Lung (tissue), 12 donors: ENCODE data around the gene MAP3K4. TPM values are rescaled to one million over a fixed set of nuclear protein-coding genes. Genes with fewer than 3 reads are reported as not detected.

Source experiments
- ATAC-seq: fragments of 200-7000 bp; cut with Tn5 transposase; one replicate; pipeline ENCODE4 v1.9.1; 2020; ENCODE audit warnings: moderate number of reproducible peaks; ENCODE audit not compliant: insufficient read depth, low FRiP score
- DNase-seq, 3 donors: peaks; one replicate each; pipeline ENCODE4 v3.0.0-alpha.2; 2013 to 2017
- H3K27ac ChIP-seq, 2 donors: one replicate each; pipeline ENCODE4 v1.5.1; 2013; ENCODE audit warnings: mild to moderate bottlenecking in 2 of 2, moderate library complexity in 2 of 2, control low read depth in 1 of 2, inconsistent platforms in 1 of 2, low read depth in 1 of 2, low read length in 1 of 2
- H3K27me3 ChIP-seq, 3 donors: one replicate each; pipeline ENCODE4 v1.5.1; 2013; ENCODE audit warnings: low read length in 2 of 3; ENCODE audit not compliant: control insufficient read depth in 3 of 3, insufficient read depth in 3 of 3
- H3K36me3 ChIP-seq, 4 donors: one replicate each; pipeline ENCODE4 v1.5.1; 2013; ENCODE audit warnings: low read length in 4 of 4, mild to moderate bottlenecking in 1 of 4, moderate library complexity in 1 of 4; ENCODE audit not compliant: control insufficient read depth in 4 of 4, insufficient read depth in 4 of 4
- H3K4me1 ChIP-seq, 5 donors: one replicate each; pipeline ENCODE4 v1.5.1; 2013; ENCODE audit warnings: low read length in 5 of 5, mild to moderate bottlenecking in 2 of 5, moderate library complexity in 1 of 5; ENCODE audit not compliant: control insufficient read depth in 5 of 5, insufficient read depth in 5 of 5
- H3K4me3 ChIP-seq: one replicate; pipeline ENCODE4 v1.5.1; 2013; ENCODE audit warnings: mild to moderate bottlenecking, control low read depth, moderate library complexity
- H3K9ac ChIP-seq, 2 donors: one replicate each; pipeline ENCODE4 v1.5.1; 2013; ENCODE audit warnings: low read length in 2 of 2, control low read depth in 1 of 2; ENCODE audit not compliant: insufficient read depth in 1 of 2
- H3K9me3 ChIP-seq, 4 donors: one replicate each; pipeline ENCODE4 v1.5.1; 2013; ENCODE audit warnings: low read length in 3 of 4, mild to moderate bottlenecking in 1 of 4, moderate library complexity in 1 of 4; ENCODE audit not compliant: control insufficient read depth in 4 of 4, insufficient read depth in 3 of 4
- WGBS, 2 donors: extraction: QIAGEN DNeasy Blood & Tissue Kit; methylation state at CpG; one replicate each; pipeline ENCODE4 v1.1.7; 2013; 5-methylcytosine and 5-hydroxymethylcytosine counted together
- polyA plus RNA-seq, 2 donors: library from polyadenylated mRNA; stranded (reverse); fragments of 200-250 nt; gene quantifications; one replicate each; pipeline ENCODE4 v1.2.1, GENCODE V29; 2013
- total RNA-seq, 2 donors: library from RNA; depleted of rRNA in 1 of 2; stranded (reverse); fragments of >200 nt in 1 of 2; gene quantifications; one replicate each; pipeline ENCODE4 v1.2.1, GENCODE V29; 2014 to 2021
- TF ChIP-seq, protein P1 (sequence below): IDR thresholded peaks from 2 replicates; pipeline ENCODE4 v1.5.1; 2012; ENCODE audit warnings: mild to moderate bottlenecking; ENCODE audit errors: control extremely low read depth, extremely low read depth
- donor health status: control.
- donor health status: control.
- donor health status: Bipolar disorder and iron deficiency.
- donor health status: healthy.
- donor health status: DM: yes; HTN: yes; CAD: no.

The MAP3K4 gene
- total and polyA plus RNA-seq, 4 donors: 8.6 to 56.8 (median 29.9) TPM

DNA sequence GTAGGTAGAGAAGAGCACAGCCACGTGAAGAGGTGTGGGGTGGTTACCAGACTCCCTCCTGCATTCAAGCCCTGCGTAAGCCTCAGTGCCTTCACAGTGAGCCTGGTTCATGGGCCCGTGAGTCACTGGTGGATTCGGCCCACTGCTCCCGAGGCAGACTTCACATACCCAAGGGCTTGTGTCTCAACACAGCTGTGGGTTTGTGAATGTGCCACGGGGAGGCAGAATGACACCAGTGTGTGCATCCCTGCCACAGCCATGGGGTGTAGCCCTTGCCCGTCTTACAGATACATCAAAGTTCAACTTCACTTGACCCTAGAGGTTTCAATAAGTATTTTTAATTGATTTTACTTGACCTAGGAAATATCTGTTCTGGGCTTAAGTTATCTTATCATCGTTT is 108.5 kb downstream of the MAP3K4 start:
- H3K4me1 ChIP-seq: no peaks in the 10 kb centered on the region
- TF ChIP-seq, protein P1, sequence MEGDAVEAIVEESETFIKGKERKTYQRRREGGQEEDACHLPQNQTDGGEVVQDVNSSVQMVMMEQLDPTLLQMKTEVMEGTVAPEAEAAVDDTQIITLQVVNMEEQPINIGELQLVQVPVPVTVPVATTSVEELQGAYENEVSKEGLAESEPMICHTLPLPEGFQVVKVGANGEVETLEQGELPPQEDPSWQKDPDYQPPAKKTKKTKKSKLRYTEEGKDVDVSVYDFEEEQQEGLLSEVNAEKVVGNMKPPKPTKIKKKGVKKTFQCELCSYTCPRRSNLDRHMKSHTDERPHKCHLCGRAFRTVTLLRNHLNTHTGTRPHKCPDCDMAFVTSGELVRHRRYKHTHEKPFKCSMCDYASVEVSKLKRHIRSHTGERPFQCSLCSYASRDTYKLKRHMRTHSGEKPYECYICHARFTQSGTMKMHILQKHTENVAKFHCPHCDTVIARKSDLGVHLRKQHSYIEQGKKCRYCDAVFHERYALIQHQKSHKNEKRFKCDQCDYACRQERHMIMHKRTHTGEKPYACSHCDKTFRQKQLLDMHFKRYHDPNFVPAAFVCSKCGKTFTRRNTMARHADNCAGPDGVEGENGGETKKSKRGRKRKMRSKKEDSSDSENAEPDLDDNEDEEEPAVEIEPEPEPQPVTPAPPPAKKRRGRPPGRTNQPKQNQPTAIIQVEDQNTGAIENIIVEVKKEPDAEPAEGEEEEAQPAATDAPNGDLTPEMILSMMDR: no peak
- peaks cover 12 to 26% (median 20%) of the 10 kb centered on the region in 4 donors for H3K36me3 ChIP-seq
- no peaks in the 10 kb centered on the region for H3K27me3 ChIP-seq
- 87 to 90% methylated on average over 8 of the region's 8 CpGs for WGBS, 2 donors
- DNase-seq: no peak
- H3K27ac ChIP-seq: no peak overlapping the region
- no peaks in the 10 kb centered on the region for H3K9me3 ChIP-seq
- H3K4me3 ChIP-seq: no peak overlapping the region
- H3K9ac ChIP-seq: no peak overlapping the region
- ATAC-seq: no peak

DNA sequence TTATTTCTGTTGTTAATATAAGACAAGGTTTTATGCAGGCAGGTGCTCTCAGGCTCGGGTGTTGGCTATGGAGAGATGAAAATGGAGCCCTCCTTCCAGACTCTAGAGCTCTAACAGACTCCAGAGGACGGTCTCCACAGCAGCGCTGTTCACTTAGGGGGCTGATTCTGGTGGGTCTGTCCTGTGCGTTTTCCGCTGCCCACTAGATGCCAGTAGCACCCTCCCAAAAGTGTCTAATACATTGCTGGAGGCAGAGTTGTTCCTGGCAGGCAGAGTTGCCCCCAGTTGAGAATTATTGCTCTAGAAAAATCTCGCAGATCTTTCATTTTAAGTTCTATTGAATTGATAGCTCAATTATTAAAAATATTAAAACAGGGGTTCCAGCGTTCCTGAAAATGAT is 109.9 kb downstream of the MAP3K4 start:
- Histone ChIP-seq H3K9ac (no peak overlapping the region), H3K27me3 (no peaks in the 10 kb centered on the region), H3K27ac (no peak overlapping the region), H3K9me3 (no peaks in the 10 kb centered on the region), H3K4me1 (no peaks in the 10 kb centered on the region), H3K36me3 (peaks cover 12 to 34% (median 22%) of the 10 kb centered on the region in 4 donors), H3K4me3 (no peak overlapping the region)
- DNase-seq: peak in 2 of 3 donors; percentile 26 to 29
- TF ChIP-seq, protein P1: no peak
- ATAC-seq: no peak
- WGBS, 2 donors: 94 to 95% methylated on average over 7 of the region's 7 CpGs

DNA sequence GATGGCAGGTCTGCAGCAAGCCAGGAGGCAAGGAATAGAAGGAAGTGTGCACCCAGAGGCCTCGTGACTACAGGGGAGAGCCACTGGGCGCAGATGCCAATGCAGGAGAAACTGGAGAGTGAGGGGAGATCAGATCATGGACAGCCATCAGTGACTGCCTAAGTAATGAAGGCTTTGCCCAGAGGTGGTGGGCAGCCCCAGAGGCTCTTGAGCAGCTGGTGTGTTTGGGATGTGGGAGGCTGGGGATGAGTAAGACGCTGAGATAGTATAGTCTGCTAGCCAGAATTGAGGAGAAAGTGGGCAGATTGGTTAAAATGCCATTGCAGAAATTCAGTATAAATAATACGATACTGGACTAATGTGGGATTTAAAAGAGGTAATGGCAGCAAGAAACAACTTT is 111.9 kb downstream of the MAP3K4 start:
- DNase-seq (no peak), ATAC-seq (no peak)
- no peaks in the 10 kb centered on the region for H3K4me1 ChIP-seq
- TF ChIP-seq, protein P1: no peak
- H3K4me3 ChIP-seq: no peak overlapping the region
- H3K27ac ChIP-seq: no peak overlapping the region
- WGBS, 2 donors: 94 to 96% methylated on average over 4 of the region's 4 CpGs
- H3K36me3 ChIP-seq: peaks cover 18 to 43% (median 27%) of the 10 kb centered on the region in 4 donors
- H3K9me3 ChIP-seq: no peaks in the 10 kb centered on the region
- H3K9ac ChIP-seq: no peak overlapping the region
- no peaks in the 10 kb centered on the region for H3K27me3 ChIP-seq

DNA sequence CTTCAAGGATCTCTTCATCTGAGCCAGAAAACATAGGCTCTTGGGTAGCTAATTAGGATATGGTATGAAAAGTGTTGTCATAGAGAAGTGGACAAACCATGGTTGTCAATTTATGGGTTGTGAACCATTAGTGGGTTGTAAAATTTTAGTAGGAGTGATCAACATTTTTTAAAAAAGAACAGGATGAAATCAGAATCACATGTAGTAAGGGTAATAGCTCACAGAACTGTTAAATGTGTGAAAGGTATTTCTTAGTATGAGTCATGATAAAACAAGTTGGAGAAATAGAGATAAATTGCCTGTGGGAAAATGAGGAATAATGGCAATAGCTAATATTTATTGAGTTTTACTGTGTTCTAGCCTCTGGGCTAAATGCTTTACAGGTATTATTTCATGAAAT is 113.4 kb downstream of the MAP3K4 start:
- ATAC-seq: no peak
- H3K4me3 ChIP-seq: no peak overlapping the region
- H3K36me3 ChIP-seq: peaks cover 27 to 52% (median 37%) of the 10 kb centered on the region in 4 donors
- no peaks in the 10 kb centered on the region for H3K9me3 ChIP-seq
- no peak overlapping the region for H3K27ac ChIP-seq
- no peaks in the 10 kb centered on the region for H3K27me3 ChIP-seq
- H3K4me1 ChIP-seq: no peaks in the 10 kb centered on the region
- TF ChIP-seq, protein P1: no peak
- DNase-seq: no peak
- H3K9ac ChIP-seq: no peak overlapping the region
